GM21360 (cell line): Measurements from ENCODE around the gene FAT2.

ENCODE experiments used
- ATAC-seq: cut with Tn5 transposase; IDR thresholded peaks from one replicate; pipeline ENCODE4 v1.9.1; 2021; ENCODE audit warnings: mild to moderate bottlenecking, moderate library complexity; ENCODE audit not compliant: unreplicated experiment

The FAT2 gene

GRCh38 chr5:151556806-151557205 is 34.3 kb downstream of the FAT2 start:
- ATAC-seq: peak; percentile 62

GRCh38 chr5:151555760-151556576 is 35.2 kb downstream of the FAT2 start:
- ATAC-seq: no peak

GRCh38 chr5:151553695-151554094 is 37.4 kb downstream of the FAT2 start:
- ATAC-seq: no peak

- no peak for ATAC-seq
Measured at GRCh38 chr5:151553130-151553670, 37.9 kb downstream of the FAT2 start.

GRCh38 chr5:151551985-151552384 is 39.1 kb downstream of the FAT2 start:
- ATAC-seq: no peak

- no peak for ATAC-seq
Measured at GRCh38 chr5:151550146-151550545, 41.0 kb downstream of the FAT2 start.

- no peak for ATAC-seq
Measured at GRCh38 chr5:151549713-151550112, 41.4 kb downstream of the FAT2 start.

- no peak for ATAC-seq
Measured at GRCh38 chr5:151547364-151547763, 43.8 kb downstream of the FAT2 start.

- ATAC-seq: no peak
Measured at GRCh38 chr5:151541571-151541970, 49.6 kb downstream of the FAT2 start.
